IPS-11a (cell line): Measurements from ENCODE around the gene WDR20.

Source experiments
- H3K4me3 ChIP-seq: one replicate; pipeline ENCODE4 v1.5.1; 2013; ENCODE audit warnings: low read depth, low read length, control low read depth

Gene WDR20

GRCh38 chr14:102196039-102196901 lies 56.6 kb downstream of the WDR20 start:
- no peak overlapping the region for H3K4me3 ChIP-seq

GRCh38 chr14:102196902-102197230 lies 57.2 kb downstream of the WDR20 start:
- H3K4me3 ChIP-seq = no peak overlapping the region

- no peak overlapping the region for H3K4me3 ChIP-seq
Measured at GRCh38 chr14:102197317-102197853, 57.7 kb downstream of the WDR20 start.

- no peak overlapping the region for H3K4me3 ChIP-seq
Measured at GRCh38 chr14:102200690-102201352, 61.1 kb downstream of the WDR20 start.

GRCh38 chr14:102201353-102201738 lies 61.6 kb downstream of the WDR20 start:
- no peak overlapping the region for H3K4me3 ChIP-seq

- H3K4me3 ChIP-seq = no peak overlapping the region
Measured at GRCh38 chr14:102201776-102202175, 62.1 kb downstream of the WDR20 start.

GRCh38 chr14:102202944-102203343 lies 63.2 kb downstream of the WDR20 start:
- H3K4me3 ChIP-seq = no peak overlapping the region

GRCh38 chr14:102203382-102203781 lies 63.7 kb downstream of the WDR20 start:
- H3K4me3 ChIP-seq = no peak overlapping the region

- H3K4me3 ChIP-seq = no peak overlapping the region
Measured at GRCh38 chr14:102205560-102205959, 65.9 kb downstream of the WDR20 start.

- no peak overlapping the region for H3K4me3 ChIP-seq
Measured at GRCh38 chr14:102206918-102207317, 67.2 kb downstream of the WDR20 start.

GRCh38 chr14:102207831-102208365 lies 68.2 kb downstream of the WDR20 start:
- H3K4me3 ChIP-seq = no peak overlapping the region

- no peak overlapping the region for H3K4me3 ChIP-seq
Measured at GRCh38 chr14:102208741-102209140, 69.0 kb downstream of the WDR20 start.

- H3K4me3 ChIP-seq = no peak overlapping the region
Measured at GRCh38 chr14:102209224-102209966, 69.7 kb downstream of the WDR20 start.

GRCh38 chr14:102210421-102211042 lies 70.8 kb downstream of the WDR20 start:
- no peak overlapping the region for H3K4me3 ChIP-seq

GRCh38 chr14:102211240-102211639 lies 71.5 kb downstream of the WDR20 start:
- no peak overlapping the region for H3K4me3 ChIP-seq

GRCh38 chr14:102212356-102212755 lies 72.7 kb downstream of the WDR20 start:
- no peak overlapping the region for H3K4me3 ChIP-seq

- no peak overlapping the region for H3K4me3 ChIP-seq
Measured at GRCh38 chr14:102212845-102213244, 73.1 kb downstream of the WDR20 start.

- H3K4me3 ChIP-seq = no peak overlapping the region
Measured at GRCh38 chr14:102213470-102213869, 73.8 kb downstream of the WDR20 start.

- no peak overlapping the region for H3K4me3 ChIP-seq
Measured at GRCh38 chr14:102213984-102214658, 74.4 kb downstream of the WDR20 start.

GRCh38 chr14:102215071-102215470 lies 75.4 kb downstream of the WDR20 start:
- no peak overlapping the region for H3K4me3 ChIP-seq
